Dermis blood vessel endothelial cell (primary cell): ENCODE results near the gene MCOLN2. TPM values are rescaled to one million over a fixed set of nuclear protein-coding genes. Genes with fewer than 3 reads are reported as not detected.
"Not testable (repeated sequence)": the region's sequence is repeated elsewhere in the genome, so short reads cannot be mapped to it uniquely, and the experiment has no call there.

Source experiments
- DNase-seq: peaks from one replicate; pipeline ENCODE4 v3.0.0; 2010
- total RNA-seq: library from RNA; depleted of rRNA; stranded (reverse); fragments of >200 nt; gene quantifications from 2 replicates; pipeline ENCODE4 v1.2.3, GENCODE V29; 2014

The MCOLN2 gene
- total RNA-seq, 1 donor from 2014 or later: not detected

DNA sequence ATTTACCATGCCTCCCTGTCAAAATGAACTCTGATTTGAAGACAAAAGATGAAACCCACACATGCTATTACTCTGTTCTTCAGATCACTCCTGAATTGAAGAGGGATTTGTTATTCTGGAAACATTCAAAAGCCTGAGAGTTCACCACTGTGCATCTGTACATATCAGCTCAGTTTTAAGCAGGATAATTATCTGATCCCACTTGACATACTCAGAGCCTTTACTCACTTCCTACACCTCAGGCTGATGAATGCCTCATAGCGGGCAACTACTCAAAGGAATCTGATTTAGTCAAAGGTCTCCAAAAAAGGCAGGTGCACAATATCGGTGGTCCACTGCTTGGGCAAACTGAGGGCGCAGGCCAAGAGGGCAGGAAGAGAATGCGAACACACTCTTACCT is 56.4 kb downstream of the MCOLN2 start:
- DNase-seq: peak; percentile 52

DNA sequence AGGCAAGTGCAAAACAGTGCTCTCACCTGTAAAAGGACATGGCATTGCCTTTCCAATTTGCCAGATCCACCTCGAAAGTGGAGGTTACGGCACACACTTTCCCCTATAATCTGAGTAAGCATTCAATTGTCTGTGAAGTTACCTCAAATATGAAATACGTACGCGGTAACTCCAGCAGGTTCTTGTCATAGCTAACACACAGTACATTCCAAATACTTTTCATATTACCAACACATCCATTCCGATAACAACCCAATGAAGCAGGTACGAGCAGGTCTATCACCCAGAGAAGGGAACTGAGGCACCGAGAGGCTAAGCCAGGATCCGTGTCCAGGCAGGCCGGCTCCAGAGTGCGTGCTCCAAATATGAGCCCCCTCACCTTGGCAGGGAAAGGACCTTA is 57.2 kb downstream of the MCOLN2 start:
- DNase-seq: no peak

DNA sequence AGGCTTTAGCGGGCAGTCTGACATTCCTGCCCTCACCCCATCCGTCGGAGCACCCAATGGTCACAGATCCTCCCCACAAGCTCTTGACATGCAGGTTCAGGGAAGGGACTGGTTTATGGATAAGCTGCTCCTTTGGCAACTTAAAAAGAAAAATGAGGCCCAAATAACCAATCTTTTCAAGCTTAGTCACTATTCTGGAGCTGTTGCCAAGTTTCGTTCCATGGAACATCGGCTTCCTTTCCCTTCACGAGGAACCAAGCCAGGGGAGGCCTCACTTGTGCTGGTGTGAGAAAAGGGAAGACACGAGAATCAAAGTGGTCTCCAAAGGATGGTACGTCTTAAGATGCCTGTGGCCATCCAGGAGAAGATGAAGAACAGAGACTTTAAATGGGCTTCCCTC is 57.8 kb downstream of the MCOLN2 start:
- DNase-seq: peak; percentile 26

DNA sequence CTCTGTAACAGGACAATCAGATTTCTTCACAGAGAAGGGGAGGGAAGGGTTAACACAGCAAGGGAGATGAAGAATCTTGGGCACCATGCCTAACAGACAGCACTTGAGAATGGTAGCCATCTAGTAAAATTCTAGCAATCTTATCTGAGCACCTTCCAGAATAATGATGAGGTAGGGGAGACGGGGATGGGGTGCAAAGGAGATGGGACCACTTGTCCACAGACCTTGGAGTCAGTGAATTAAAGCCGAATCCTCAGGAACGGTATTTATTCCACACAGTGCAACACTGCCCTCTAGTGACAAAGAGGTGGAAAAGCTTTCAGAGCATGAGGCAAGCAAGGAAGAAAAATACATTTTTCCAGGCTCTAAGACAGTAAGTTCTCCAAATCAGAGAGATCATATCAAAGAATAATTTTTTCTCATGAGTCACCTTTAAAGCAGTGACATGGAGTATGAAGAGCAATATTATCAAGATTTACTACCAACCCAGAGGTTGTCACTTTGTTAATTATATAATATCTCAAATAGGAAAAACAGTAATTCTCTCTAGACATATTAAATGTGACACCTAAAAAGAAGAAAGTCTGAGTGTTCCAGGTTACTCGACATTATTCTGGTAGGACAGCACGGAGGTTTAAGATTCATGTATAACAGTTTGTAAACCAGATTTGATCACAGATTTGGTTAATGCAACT is 60.6 kb downstream of the MCOLN2 start:
- peak; percentile 78 for DNase-seq

DNA sequence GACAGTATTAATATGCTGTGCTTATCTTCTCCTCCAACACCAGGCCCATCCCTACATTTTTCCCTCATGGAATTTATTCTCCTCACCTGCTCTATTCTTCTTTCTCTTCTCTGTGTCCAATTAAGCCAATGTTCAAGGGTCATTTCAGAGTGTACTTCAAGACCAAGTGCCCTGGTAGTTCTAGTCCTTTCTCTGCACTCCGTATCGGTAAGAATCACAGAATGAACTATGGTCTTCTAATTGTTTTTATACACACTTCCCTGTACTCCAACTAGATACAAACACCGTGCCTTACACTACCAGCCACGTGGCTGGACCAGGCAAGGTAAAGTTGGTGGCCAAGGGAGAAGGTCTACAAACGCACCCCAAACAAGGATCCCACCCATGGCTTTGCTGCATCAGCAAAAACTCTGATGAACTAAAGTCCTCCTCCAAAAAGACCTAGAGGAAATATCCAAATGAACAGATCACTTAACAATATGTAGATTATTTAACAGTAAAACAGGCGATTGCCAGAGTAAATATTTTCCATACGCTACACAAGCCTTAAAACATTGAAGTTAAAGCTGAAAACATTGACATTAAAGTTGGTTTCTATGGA is 63.8 kb downstream of the MCOLN2 start:
- DNase-seq: no peak

DNA sequence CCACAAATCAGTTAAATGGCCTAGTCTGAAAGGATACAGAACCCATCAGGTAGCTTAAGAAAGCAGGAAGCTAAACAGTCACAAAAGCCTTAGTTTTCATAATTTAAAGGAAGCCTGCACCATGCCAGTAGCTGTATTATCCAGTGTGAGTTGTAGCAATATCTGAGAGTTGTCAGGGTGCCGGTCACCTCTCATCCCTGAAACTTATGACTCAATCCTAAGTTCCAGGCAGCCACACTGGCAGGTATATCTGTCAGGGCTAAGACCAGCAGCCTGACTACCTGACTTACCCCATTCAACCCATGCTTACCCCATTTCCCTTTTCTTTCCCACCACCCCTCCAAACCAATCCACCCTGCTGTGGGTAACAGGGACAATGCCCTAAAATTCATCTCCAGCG is 66.1 kb downstream of the MCOLN2 start:
- no peak for DNase-seq

DNA sequence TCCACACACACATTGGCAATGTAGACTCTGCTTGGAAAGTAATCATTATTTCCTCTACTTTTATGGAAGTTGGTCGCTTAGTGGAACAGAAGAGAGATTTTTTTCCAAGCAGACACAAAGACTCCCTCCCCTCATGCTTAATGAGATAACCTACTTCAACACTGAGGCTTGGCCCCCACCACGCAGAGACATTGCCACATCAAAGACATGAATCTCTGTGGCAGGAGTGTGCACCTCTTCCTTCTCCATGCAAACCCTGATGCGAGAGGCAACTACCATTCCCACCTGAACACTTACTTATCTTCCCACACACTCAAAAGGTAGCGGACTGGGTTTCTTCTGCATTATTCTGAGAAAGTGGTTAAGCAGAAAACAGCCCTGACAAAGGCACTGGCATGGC is 66.6 kb downstream of the MCOLN2 start:
- DNase-seq: no peak

DNA sequence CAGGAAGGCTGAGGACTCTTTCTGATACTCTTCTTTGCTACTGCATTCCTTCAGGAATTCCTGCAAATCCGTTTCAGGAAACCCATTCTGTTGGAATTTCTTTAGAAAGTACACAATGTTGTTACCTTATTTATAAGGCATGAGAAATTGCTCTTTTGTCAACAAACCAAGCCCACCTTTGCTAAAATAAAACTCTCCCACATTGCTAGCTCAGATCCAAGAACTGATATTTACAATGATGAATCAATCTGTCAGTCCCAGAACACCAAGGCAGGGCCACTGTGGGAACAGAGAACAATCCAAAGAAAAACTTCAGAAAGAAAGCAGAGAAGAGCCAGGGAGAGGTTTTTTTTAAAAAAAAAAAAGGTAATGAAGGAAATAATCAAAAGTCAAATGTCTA is 67.3 kb downstream of the MCOLN2 start:
- no peak for DNase-seq

DNA sequence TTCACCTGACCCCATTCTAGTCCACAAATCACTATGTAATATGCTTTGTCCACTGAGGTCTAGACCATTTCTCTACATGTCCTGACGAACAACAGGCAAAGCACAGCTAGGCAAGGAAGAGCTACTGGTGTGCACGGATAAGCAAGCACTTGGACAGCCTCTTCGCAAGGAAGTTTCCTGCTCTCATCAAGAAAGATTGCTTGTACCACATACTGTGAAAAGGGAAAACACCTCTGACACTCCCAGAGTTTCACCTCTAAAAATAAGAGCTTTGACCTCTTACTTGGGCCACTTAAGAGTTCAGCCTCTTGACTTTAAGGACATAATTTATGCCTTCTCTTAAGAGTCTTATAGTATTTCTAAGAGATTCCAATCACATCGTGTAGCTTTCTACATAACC is 67.9 kb downstream of the MCOLN2 start:
- DNase-seq: no peak

DNA sequence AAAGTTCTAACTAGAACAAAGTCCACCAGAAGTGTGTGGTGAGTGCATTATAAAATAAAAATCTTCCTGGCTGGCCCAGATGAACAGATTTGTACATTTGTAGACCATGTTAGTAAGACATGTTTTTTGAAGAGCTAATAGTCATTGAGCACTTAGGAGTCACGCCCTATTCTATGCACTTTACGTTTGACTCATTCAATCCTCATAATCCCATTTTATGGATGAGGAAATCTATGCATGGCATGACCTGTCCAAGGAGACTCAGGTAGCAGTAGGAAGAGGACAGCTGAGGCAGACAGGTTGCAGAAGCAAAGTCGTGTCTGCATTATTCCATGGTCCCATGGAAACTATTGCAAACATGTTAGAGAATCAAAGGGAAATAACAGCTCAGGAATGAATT is 73.6 kb downstream of the MCOLN2 start:
- DNase-seq: no peak

DNA sequence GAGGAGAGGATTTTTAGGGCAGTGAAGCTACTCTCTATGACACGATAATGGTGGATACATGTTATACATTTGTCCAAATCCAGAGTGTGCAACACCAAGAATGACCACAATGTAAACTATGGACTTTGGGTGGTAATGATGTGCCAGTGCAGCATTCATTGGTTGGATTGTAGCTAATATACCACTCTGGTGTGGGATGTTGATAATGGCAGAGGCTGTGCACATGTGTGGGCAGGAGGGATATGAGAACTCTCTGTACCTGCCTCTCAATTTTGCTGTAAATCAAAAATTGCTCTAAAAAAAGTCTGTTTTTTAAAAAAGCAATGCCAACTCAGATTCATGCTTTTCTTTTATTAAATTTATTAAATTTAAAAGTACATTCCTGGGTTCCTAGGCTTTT is 76.8 kb downstream of the MCOLN2 start:
- DNase-seq: no peak

DNA sequence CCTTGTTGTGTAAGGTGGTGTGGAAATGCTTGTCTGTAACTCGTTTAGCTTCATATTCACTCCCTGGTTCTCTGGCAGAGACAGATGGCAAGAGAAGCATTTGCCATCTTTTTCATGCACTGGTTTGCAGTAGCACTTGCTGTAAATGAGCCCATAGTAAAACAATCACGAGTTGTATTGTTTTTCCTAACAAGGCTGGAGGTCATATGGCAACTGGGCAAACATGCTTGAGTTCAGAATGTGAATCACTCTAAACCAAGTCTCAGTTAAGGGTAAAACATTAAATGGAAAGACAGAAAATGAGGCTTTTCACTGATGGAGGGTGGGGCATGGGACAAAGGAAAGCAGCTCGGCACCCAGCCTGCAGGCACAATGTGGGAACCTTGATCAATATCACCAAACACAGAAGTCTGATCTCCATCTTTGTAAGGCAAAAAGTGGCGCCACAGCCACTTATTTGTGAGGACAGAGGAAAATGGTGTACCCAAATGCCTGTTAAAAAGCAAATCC is 77.4 kb downstream of the MCOLN2 start:
- DNase-seq: no peak

DNA sequence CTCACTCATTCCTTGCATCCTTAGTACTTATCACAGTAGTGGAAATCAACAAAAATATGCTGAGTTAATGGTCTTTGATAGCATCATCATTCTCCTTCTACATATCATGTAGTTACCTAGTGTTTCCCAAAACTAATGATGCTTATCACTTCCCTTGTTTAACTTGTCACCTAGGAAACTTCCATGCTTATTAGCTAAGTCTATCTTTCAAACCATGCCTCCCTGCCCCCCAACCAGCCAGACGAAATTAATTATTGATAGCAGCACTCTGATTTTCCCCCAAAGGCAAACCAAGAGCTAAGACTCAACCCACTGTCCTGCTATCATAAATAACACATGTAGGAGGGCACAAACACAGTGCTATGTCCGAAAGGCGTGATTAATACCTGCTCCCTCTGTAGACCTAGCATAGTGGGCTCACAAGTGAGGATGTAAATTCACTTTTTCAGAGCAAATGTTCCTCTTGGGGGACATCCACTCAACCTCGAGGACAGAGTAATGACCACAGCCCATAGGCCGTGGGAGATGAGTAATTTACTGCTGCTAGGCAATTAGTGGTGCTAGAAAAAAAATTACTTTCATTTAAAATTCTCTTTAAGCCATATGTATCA is 78.1 kb downstream of the MCOLN2 start:
- DNase-seq: no peak

DNA sequence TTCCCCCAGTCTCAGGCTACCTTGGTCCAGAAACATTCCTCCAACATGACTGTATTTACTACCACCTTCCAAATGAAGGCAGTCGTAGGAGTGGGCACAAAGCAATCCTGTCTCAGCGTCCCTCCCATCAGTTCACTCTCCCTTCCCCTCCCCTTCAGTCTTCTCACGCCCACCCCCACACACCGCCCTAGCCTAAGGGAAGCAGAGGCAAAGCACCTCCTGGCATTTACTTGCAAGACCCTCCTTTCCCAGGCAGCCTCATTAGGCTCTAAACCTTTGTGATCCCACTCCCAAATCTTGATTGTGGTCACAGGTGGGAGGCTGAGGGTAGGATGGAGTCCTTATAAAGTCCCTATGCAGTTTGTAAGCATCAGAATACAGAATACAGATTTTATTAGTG is 80.0 kb downstream of the MCOLN2 start:
- DNase-seq: no peak

DNA sequence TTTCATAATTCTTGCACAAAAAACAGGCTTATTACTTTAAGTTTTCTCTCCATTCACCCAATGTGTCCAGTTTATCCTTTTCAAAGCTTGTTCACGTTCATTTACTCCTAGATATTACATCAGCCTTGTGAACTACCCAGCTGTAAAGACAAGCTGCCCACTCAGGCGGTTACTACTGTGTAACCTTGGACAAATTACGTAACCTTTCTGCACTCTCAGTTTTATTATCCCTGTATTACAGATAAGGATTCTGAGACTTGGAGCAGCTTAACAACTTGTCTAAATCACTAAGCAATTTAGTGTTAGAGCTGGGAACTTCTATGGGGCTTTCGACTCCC is 83.4 kb downstream of the MCOLN2 start:
- DNase-seq: no peak

DNA sequence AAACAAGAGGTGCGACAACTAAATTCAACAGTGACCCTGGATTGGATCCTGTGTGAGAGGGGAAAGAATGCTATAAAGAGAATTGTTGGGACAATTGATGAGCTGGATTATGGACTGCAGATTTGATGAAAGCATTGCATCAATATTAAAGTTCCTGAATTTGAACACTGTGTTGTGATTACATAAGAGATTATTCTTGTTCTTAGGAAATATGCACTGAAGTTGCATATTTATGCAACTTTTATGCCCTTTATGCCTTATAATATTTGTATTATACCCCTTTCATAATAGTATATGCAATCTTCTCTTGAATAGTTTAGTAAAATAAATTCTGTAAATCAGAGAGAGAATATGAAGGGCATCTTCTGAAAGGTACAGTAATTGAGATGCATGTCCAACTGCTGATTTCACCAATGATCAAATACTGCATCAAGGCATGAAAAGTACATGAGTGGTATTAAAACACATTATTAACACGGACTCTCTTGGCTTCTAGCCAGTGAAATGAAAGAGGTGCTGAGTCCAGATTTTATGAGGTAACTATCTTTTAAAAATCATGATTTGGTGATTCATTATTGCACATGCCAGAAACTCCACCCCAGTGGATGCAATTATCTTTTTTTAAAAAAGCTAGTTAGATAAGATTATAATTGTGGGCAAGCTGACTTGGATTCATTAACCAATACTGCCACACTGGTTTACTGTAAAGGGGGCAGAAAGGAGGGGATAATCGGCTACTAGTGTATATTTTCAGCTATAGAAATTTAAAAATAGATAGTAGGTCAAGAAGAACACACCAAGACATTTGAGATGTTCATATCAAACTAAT is 84.0 kb downstream of the MCOLN2 start:
- no peak for DNase-seq

DNA sequence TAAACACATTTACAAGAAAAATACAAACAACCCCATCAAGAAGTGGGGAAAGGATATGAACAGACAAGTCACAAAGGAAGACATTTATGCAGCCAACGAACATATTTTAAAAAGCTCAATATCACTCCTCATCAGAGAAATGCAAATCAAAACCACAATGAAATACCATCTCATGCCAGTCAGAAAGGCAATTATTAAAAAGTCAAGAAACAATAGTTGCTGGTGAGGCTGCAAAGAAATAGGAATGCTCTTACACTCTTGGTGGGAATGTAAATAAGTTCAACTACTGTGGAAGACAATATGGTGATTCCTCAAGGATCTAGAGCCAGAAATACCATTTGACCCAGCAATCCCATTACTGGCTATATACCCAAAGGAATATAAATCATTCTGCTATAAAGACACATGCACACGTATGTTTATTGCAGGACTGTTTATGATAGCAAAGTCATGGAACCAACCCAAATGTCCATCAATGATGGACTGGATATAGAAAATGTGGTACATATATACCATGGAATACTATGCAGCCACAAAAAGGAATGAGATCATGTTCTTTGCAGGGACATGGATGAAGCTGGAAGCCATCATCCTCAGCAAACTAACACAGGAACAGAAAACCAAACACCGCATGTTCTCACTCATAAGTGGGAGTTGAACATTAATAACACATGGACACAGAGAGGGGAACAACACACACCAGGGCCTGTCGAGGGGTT is 88.0 kb downstream of the MCOLN2 start:
- DNase-seq: not testable (repeated sequence)

DNA sequence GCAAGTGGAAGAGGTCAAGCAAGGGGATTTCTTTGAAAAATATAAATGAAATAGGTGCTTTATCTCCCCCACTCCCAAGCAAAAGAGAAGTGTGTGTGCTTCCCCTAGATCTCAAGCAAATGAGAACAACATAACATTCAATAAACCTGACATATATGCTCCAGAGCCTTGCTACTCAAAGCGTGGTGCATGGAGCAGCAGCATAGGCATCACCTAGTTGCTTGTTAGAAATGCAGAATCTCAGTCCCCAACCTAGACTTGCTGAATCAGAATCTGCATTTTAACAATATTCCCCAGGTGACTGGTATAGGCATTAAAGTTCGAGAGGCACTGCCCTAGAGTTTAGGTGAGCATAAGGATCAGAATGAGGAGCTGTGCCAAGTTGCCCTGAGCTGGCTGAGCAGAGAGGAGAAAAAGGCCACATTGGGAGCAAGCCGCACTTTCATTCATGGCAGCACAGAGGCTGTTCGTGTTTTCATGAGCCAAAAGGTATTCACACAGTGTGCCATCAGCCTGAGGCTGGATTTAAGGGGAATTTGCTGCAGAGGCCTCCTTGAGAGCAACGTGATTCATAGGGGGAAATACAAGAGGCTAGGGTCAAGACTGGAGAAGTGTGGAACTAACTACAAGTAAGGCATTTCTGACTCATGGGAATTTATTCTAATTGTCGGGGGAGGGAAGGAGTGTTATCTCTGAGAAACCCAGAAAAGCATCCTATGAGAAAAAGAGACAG is 89.7 kb downstream of the MCOLN2 start:
- DNase-seq: no peak

DNA sequence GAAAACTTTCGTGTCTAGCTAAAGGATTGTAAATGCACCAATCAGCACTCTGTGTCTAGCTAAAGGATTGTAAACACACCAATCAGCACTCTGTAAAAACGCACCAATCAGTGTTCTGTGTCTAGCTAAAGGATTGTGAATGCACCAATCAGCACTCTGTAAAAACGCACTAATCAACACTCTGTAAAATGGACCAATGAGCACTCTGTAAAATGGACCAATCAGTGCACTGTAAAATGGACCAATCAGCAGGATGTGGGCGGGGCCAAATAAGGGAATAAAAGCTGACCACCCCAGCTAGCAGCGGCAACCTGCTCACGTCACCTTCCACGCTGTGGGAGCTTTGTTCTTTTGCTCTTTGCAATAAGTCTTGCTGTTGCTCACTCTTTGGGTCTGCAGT is 94.2 kb downstream of the MCOLN2 start:
- not testable (repeated sequence) for DNase-seq

DNA sequence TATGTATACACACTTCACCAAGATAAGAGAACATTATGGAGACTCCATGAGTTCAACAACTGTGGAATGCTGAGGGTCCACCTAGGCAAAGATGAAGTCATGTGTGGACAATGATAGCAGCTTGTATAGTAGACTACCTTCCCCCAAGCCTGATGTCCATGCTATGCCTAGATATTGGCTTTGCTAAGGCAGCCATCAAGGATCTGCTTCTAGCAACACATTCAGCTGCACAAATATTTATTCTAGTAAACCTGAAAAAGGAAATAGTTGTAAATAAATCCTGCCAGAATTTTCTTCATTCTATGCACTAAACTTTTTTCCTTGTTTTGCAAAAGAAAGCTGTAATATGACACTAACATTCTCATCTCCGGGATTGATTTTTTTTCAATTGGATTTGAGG is 96.9 kb downstream of the MCOLN2 start:
- no peak for DNase-seq

DNA sequence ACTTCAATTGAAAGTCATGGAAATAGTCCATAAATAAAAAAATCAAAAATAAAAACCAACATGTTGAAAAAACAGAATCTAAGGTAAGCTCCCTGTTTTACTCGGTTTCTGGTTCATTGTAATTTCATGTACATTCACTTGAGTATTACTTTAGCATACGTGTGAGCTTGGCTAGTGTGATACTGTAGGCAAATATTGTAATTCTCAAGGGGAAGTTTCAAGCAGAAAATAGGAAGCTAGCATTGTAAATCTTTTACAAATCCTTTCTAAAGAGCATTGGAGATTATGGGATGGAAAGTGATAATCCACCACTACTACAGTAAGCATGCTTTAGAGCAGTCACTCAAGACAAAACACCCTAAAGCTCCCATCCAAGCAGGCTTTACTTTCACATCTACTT is 100.6 kb downstream of the MCOLN2 start:
- no peak for DNase-seq
